Testis (tissue), 2 donors: Measurements from ENCODE around the gene UBE2D4.

Experiments
- CTCF ChIP-seq, 3 experiments: fragments of 450-650 bp in 2 of 3; fragments of 200-600 bp in 1 of 3; sonication (generic) in 1 of 3; IDR thresholded peaks; one replicate each; pipeline ENCODE4 v1.5.1; 2016 to 2019; ENCODE audit warnings: antibody characterized with exemption in 3 of 3, mild to moderate bottlenecking in 2 of 3, moderate library complexity in 1 of 3
- POLR2A ChIP-seq: fragments of 450-650 bp; IDR thresholded peaks from one replicate; pipeline ENCODE4 v1.6.1; 2017; ENCODE audit warnings: antibody characterized with exemption, mild to moderate bottlenecking, moderate library complexity

- TF ChIP-seq CTCF (IDR thresholded peaks at IDR 0.05) (no peak), POLR2A (no peak)
Measured at GRCh38 chr7:43876976-43877745, 49.1 kb upstream of the UBE2D4 start.
